CD4-positive, alpha-beta T cell treated with Interleukin-15 for 4 hours (primary cell): ENCODE data around the gene NRG2.

ENCODE experiments used
- DNase-seq: peaks from one replicate; pipeline ENCODE4 v3.0.0-alpha.2; 2020; ENCODE audit warnings: low spot score

Gene NRG2

GRCh38 chr5:139810341-139811273 is 232.5 kb downstream of the NRG2 start:
- DNase-seq = no peak

- DNase-seq = no peak
These were observed 233.7 kb downstream of the NRG2 start for GRCh38 chr5:139809331-139809810.

- no peak for DNase-seq
These were observed 234.4 kb downstream of the NRG2 start for GRCh38 chr5:139808481-139809330.

- no peak for DNase-seq
These were observed 235.5 kb downstream of the NRG2 start for GRCh38 chr5:139807647-139808030.

- no peak for DNase-seq
These were observed 236.1 kb downstream of the NRG2 start for GRCh38 chr5:139806726-139807646.

- DNase-seq = no peak
These were observed 237.0 kb downstream of the NRG2 start for GRCh38 chr5:139806111-139806510.

GRCh38 chr5:139805545-139805944 is 237.6 kb downstream of the NRG2 start:
- no peak for DNase-seq

GRCh38 chr5:139804800-139805397 is 238.2 kb downstream of the NRG2 start:
- DNase-seq = no peak

- no peak for DNase-seq
These were observed 239.1 kb downstream of the NRG2 start for GRCh38 chr5:139803978-139804377.

- no peak for DNase-seq
These were observed 243.7 kb downstream of the NRG2 start for GRCh38 chr5:139799359-139799758.

GRCh38 chr5:139798883-139799282 is 244.2 kb downstream of the NRG2 start:
- DNase-seq = no peak

- no peak for DNase-seq
These were observed 245.1 kb downstream of the NRG2 start for GRCh38 chr5:139797856-139798510.

GRCh38 chr5:139797335-139797734 is 245.8 kb downstream of the NRG2 start:
- DNase-seq = no peak
